HG03066 (cell line): ENCODE measurements around the gene SLC35G3.
"Not testable (repeated sequence)": the region's sequence is repeated elsewhere in the genome, so short reads cannot be mapped to it uniquely, and the experiment has no call there.

Experiments
- ATAC-seq: cut with Tn5 transposase; IDR thresholded peaks from one replicate; pipeline ENCODE4 v1.9.1; 2021; ENCODE audit warnings: low read depth; ENCODE audit not compliant: unreplicated experiment

SLC35G3 gene

GRCh38 chr17:35167666-35168065 lies 26.5 kb downstream of the SLC35G3 start:
- ATAC-seq, result no peak

- no peak for ATAC-seq
Observed at GRCh38 chr17:35167046-35167445, 27.1 kb downstream of the SLC35G3 start.

DNA sequence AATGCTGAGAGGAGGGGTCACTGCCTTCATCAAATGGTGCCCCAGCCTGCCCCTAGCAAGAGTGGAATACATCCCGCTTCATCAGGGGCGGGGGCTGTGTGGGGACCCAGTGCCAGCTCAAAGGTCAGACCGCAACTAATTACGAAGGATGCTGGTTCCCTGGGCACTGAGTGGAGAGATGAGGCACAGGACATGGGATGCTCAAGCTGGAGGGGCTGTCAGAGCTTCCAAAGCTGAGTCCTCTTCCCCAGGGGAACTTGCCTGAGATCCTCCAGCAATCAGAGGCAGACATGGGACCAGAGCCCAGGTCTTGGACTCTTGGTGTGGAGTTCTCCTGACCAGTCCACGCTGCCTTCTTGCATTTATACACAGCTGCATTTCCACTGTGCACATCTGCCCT lies 27.7 kb downstream of the SLC35G3 start:
- ATAC-seq, result no peak

DNA sequence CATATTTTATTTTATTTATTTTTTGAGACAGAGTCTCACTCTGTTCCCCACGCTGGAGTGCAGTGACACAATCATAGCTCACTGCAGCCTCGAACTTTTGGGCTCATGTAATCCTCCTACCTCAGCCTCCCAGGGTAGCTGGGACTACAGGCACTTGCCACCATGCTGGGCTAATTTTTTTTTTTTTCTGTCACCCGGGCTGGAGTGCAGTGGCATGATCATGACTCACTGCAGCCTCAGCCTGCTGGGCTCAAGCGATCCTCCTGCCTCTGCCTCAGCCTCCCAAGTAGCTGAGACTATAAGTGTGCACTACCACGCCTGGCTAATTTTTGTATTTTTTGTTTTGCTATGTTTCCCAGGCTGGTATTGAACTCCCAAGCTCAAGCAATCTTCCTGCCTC lies 29.5 kb downstream of the SLC35G3 start:
- ATAC-seq, result no peak

- ATAC-seq, result no peak
Observed at GRCh38 chr17:35163886-35164285, 30.3 kb downstream of the SLC35G3 start.

- ATAC-seq, result no peak
Observed at GRCh38 chr17:35162755-35163154, 31.4 kb downstream of the SLC35G3 start.

- no peak for ATAC-seq
Observed at GRCh38 chr17:35161281-35161761, 32.9 kb downstream of the SLC35G3 start.

- no peak for ATAC-seq
Observed at GRCh38 chr17:35160354-35161201, 33.6 kb downstream of the SLC35G3 start.

- no peak for ATAC-seq
Observed at GRCh38 chr17:35159940-35160339, 34.3 kb downstream of the SLC35G3 start.

DNA sequence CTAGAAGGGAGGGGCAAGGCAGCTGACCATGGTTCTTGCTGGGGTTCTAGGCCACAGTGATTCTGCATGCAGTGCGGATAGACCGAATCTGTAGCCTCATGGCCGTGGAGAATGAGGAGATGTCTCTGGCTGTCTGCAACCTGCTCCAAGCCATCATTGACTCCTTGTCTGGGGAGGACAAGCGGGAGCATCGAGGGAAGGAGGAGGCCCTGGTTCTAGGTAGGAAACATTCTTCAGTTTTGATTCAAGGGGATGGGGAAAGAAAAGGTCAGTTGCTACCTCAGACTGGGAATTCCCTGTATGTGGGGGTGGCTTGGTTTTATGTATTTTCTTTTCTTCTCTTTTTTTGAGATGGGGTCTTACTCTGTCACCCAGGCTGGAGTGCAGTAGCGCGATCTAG lies 38.9 kb downstream of the SLC35G3 start:
- ATAC-seq, result no peak

DNA sequence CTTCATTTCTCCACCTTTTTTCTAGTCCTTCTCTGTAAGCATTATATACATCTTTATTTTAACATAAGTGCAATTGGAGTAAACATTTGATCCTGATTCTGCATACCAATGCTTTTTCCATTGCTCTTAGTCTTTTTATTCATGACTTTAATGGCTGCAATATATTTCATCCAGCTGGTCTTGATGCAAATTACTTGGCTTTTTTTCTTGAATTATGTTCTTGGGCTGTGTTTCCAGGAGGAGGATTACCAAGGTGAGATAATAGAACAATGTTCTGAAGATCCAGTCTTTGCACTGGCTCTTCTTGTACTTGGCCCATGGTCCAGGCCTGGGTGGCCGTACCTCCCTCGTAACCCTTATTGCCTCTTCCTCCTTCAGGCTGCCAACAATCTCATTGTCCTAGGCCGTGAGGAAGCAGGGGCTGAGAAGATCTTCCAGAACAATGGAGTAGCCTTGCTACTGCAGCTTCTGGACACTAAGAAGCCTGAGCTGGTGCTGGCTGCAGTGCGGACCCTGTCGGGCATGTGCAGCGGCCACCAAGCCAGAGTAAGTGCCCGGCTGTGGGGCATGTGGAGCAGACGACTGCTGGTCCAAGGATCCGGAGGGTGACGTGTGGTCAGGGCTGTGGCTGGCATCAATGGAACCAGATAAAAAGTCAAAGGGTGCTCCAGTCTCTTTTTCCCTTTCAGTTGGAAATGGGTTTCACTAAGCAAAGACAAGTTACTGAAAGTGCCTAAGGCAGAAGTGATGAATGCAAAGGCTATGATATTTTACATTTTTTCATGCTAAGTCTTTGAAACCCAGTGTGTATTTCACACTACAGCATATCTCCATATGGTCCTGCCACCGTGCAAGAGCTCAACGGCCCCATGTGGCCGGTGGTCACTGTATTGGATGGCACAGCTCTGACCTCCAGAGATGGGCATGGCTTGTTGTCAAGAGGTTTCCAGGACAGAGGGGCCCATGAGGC lies 39.7 kb downstream of the SLC35G3 start:
- ATAC-seq, result no peak

- no peak for ATAC-seq
Observed at GRCh38 chr17:35152421-35153140, 41.6 kb downstream of the SLC35G3 start.

GRCh38 chr17:35151080-35151479 lies 43.1 kb downstream of the SLC35G3 start:
- ATAC-seq, result not testable (repeated sequence)

GRCh38 chr17:35149941-35150340 lies 44.3 kb downstream of the SLC35G3 start:
- no peak for ATAC-seq

GRCh38 chr17:35148144-35148543 lies 46.0 kb downstream of the SLC35G3 start:
- no peak for ATAC-seq

- ATAC-seq, result no peak
Observed at GRCh38 chr17:35147375-35147905, 46.8 kb downstream of the SLC35G3 start, which contains the start of gene UNC45B. Gene UNC45B (plus strand): TSS chr17:35147817. CDS start chr17:35148264, 447 bp downstream.

DNA sequence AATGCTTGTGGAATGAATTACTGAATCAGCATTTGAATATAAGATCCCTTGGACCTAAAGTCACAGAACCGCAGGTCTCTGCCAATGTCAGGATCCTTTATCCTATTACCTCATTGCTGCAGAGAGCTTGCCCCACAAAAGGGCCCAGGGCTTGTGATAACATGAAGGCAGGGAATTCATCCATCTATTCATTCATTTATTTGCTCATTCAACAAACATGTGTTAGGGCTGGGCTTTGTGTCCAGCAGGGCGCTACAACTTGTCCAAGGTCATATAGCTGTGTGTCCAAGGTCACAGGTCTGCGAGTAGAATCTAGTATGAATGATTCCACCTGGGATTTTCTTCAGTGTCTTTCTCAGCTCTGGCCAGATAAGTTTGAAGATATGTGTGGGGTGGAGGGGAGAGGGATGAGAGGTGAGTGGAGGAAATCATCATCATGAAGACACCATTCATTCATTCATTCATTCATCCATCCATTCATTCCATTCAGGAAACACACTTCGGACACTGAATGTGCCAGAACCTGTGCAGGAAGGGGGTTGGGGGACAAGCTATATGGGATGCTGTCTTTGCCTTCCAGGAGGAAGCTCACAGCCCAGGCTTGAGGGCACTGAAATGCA lies 47.9 kb downstream of the SLC35G3 start:
- ATAC-seq, result no peak

DNA sequence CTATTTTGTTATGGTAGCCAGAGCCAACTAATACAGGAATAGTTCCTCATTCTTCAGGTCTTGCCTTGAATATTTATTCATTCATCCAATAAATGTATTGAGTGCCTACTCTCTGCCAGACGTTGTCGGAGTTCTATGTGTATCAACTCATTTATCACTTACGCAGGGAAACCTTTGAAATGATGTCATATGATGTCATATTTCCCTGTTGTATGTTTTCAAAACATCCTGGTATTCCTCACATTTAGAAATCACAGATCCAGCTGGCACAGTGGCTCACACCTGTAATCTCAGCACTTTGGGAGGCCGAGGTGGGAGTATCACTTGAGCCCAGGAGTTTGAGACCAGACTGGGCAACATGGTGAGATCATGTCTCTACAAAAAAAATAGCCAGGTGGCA lies 49.4 kb downstream of the SLC35G3 start:
- no peak for ATAC-seq
